ENCODE data around the gene RTP2.
A peak's percentile ranks its signal among the peaks of the same experiment; 100 is the strongest.

Gene RTP2

GRCh38 chr3:187738331-187739093 is 36.2 kb upstream of the RTP2 start:
- DNase-seq = peak; percentile 72

DNA sequence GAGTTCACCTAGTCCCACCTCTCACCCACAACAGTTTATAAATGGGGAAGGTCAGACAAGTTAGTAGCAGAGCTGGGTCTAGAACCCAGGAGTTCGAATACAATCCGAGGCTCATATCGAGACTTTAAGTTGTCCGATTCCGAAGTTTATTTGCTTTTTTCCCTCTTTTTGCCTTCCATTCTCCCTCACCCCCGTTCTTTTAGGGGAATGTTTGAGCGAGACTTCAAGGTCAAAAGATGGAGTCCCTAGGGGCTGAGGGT is 35.6 kb upstream of the RTP2 start:
- DNase-seq = no peak

DNA sequence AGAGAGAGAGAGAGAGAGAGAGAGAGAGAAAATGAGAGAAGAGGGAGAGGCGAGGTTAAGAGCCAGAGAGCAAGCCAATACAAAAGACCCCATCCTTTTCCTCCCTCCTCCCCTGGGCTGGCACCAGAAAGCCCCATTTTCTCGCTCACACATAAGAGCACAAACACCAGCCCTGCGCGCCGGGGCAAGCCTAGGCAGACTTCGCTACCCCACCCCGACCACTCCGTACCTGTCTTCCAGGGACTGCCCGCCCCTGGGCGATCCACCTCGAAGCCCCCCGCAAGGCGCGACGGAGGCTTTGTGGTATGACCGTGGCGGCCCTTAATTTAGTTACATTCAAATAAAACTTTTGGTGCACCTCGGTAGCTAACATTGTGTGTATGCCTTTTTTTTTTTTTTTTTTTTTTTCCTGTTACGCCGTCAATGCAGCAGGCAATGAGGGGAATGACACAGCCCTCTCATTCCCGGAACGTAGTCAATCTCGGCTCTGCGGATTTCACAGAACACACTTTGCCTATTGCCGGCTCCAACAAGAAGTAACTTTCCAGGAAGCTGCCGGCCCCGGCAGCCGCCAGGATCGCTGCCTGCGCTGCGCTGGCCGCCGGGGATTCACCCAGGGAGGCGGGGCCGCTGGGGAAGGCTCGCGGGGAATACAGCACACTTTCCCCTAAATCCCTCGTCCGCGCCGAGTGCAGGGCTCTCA is 35.2 kb upstream of the RTP2 start:
- DNase-seq = no peak

GRCh38 chr3:187737006-187737367 is 34.6 kb upstream of the RTP2 start:
- DNase-seq = no peak

DNA sequence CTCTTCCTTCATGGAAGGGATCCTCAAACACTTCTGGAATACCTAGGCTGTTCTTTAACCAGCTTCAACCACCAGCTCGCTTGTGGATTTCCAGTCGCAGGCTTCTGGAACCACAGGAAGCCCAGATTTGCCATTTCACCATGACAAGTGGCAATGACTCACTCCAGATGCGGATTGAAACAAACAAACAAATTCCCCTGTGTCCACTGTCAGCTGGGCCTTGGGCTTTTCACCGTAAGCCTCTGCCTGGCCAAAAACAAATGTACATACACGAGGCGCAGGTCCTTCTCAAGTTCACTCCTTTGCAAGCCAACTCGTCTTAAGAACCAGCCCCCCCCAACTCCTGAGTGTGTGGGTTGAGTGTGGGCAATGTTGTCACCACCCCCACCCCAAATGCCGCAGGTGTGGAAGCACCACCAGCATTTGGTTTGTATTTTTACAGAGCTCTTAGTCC is 34.1 kb upstream of the RTP2 start:
- no peak for DNase-seq

GRCh38 chr3:187735837-187736236 is 33.5 kb upstream of the RTP2 start:
- no peak for DNase-seq

GRCh38 chr3:187735383-187735782 is 33.0 kb upstream of the RTP2 start:
- DNase-seq = no peak

- DNase-seq = no peak
These were observed 32.5 kb upstream of the RTP2 start for GRCh38 chr3:187734841-187735240.

DNA sequence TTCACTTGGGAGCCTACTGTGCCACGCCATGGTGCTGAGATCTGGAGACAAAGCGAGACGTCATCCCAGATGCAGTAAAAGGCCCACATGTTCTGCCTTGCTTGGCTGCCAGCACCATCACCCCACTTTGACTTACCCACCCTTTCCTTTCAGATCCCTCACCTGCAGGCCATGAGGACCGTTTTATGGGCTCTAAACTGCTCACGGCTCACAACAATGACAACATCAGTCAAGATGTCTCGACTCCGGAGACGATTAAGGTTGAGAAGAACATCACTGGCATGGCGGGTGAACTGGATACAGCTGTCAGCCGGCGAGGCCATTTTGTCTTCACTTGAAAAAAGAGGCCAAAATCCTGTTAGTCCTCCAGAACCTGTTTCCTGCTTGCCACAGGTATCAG is 31.0 kb upstream of the RTP2 start:
- DNase-seq = no peak

- no peak for DNase-seq
These were observed 27.2 kb upstream of the RTP2 start for GRCh38 chr3:187729598-187729997.

DNA sequence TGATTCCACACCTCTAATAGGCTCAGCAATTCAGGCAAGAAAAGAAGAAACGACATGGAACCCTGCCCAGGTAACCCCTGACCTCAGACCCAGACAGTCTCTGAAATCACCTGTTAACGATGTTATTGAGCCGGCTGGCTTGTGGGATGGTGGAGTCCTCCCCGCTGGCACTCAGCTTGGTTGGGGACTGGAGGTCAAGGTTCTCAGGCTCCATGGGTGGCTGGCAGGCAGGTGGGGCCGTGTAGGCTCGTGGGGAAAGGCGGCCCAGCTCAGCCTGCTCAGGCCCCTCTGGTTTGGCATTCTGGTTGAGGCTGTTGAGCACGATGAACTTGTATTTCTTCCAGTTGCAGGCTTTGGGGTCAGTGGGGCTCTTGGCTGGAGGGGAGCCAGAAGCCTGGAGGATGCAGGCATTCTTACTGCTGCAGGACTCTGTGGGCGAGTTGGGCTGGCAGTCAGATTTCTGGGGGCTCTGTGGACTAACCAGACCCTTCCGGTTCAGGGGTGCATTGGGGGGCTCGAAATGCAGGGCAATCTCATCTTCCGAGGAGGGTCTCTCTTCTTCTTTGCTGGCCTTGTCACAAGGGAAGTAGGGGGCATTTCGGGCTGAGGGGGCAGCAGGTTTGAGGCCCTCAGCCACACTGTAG is 26.7 kb upstream of the RTP2 start:
- no peak for DNase-seq

GRCh38 chr3:187728248-187728647 is 25.9 kb upstream of the RTP2 start:
- DNase-seq = no peak

DNA sequence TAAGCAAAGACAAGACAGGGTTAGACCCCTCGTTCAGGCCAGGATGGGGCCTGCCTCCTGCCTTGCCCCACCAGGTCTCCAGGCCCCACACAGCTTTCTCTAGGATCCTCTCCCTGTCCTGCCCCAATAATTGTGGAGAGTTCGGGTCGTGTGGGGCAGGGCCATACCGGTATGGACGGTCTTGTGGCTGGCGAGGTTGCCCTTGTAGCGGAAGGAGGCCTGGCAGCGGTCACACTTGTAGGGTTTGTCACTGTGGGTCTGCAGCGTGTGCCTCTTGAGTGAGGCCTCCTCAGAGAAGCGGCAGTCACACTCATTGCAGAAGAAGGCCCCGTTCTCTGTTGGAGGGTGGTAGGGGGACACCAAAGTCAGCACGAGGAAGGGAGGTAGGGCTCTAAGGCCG is 24.2 kb upstream of the RTP2 start:
- DNase-seq = no peak

DNA sequence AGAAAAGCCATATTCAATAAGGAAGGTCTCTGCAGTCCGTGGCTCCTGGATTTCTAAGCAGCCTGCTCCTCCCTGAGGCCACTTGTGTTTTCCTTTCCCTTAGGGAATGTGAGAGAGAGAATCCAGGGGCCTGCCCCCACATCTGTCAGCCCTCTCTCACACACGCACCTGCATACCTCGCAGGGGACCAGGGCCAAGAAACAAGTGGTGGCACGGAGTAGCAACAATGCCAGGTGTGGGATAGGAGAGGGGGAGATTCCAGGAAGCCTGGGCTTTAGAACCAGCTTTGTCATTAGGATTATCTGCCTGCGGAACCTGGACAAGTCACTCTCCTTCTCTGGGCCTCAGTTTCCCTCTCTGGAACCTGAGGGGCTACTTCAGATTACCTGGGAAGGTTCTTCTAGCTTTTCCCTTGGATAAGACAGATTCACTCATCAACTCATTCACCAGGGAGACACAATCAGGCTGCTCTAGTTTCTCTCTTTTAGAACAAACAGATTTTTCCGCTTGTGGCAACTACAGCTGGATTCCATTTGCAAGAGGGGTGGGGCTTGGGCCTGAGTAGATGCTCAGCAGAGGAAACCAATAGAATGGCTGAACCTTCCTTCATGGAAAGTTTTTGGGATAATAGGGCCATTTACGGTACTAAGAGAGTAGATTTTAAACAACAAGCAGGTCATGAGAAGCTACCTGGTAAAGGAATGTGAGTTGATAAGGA is 23.5 kb upstream of the RTP2 start:
- DNase-seq = no peak

- no peak for DNase-seq
These were observed 22.9 kb upstream of the RTP2 start for GRCh38 chr3:187725224-187725623.

- DNase-seq = no peak
These were observed 19.9 kb upstream of the RTP2 start for GRCh38 chr3:187722206-187722612.

DNA sequence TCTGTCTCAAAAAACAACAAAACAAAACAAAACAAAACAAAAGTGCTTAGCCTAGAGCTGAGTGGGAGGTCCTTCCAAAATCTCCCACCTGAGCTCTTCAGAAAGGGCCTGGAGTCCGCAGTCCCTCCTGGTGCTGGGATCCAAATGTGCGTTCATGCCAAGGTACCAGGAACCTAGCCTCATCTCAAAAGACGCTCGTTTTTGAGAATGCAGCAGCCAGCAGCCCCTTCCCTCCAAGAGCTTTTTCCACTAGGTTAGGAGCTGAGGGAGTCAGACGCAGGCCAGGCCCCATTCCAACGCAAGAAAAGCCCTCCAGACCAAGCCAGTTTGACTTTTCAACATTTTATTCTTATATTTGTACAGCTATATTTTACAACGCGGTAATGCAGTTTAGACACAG is 18.7 kb upstream of the RTP2 start:
- no peak for DNase-seq

DNA sequence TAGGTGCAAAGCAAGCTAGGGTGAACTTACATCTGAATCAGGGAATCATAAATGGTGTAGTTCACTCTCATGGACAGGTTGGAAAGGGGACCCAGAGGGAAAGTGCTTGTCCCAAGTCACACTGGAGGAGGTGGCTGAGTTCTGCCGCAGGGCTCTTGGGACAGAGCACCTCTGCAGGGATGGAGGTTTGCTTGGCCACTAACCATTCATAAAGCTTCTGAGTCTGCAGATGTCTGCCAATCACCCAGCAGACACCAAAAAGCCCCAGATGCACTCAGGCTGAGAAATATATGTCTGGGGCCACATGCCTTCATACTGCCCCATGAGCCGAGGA is 17.9 kb upstream of the RTP2 start:
- DNase-seq = no peak

DNA sequence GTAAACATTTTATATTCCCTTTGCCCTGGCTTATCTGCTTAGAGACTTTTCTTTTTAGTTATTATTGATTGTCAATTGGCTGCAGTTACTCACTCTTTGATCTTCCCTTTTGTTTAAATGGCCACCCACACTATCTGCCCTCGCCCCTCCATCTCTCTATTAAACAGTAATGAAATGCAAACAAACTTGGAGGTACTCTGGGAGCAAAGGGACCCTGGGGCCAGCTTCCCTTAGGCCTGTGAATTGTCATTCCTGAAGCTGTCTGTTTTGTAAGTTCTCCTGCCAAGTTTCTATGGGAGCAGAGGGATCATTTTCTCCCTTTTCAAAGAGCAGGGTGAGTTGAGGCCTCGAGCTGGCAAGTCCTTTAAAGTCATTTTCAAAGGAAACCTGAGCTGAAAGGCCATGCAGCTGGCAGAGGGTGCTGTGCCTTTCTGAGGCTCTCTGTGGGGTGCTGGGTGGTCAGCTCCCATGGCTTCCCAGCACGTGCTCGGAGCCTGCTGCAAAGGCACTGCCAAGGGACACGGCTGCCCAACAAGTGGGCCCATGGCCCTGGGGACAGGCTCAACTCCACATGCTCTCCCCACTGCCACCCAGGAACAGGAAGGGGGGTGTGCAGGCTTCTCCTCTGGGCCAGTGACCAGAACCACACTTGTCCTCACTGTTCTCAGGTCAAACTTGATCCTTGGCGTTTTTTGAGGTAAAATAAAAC is 17.4 kb upstream of the RTP2 start:
- no peak for DNase-seq

- DNase-seq = no peak
These were observed 16.4 kb upstream of the RTP2 start for GRCh38 chr3:187718802-187719201.

DNA sequence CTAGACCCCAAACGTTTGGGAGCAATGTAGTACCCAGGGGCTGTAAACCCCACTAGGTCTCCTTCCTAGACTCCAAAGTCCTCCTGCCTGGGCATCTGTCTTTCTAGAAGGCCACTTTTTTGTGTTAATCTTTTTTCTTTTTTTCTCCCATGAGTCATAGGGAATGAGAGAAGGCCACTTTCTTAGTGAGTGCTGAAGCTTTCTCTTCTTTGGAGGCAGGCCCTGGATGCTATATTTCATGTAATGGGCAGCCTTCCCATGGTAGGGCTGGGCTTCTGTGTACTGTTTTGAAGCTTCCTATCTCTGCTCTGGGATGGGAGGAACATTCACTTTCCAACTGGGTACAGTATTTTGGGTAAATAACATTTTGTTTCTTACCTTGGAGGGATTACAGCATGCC is 15.2 kb upstream of the RTP2 start:
- no peak for DNase-seq

- DNase-seq = peak; percentile 26
These were observed 12.1 kb upstream of the RTP2 start for GRCh38 chr3:187714404-187714979.

- DNase-seq = no peak
These were observed 11.1 kb upstream of the RTP2 start for GRCh38 chr3:187713504-187713903.
